ENCODE results near the gene TXNRD3.
"Not testable (repeated sequence)": the region's sequence is repeated elsewhere in the genome, so short reads cannot be mapped to it uniquely, and the experiment has no call there.

TXNRD3 gene

DNA sequence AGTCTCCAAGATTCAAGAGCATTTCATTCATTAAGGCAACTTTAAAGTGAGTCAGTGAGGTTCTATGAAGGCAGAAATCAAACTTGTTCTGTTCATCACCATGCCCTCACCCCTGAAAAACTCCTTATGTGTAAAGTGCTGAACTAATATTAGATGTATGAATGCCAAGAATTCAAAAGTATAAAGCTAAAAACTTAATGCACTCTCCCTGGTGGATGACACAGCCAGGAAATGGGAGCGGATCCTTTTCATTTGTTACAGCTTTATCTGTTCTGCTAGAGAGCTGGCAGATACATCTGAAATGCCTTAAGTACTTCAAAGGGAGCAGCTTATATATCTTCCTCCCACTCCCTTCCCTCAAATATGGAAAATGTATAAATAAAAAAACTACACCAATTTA, 8.2 kb downstream of the TXNRD3 start:
- DNase-seq (ENCODE audit: low read depth, low spot score) = no peak

DNA sequence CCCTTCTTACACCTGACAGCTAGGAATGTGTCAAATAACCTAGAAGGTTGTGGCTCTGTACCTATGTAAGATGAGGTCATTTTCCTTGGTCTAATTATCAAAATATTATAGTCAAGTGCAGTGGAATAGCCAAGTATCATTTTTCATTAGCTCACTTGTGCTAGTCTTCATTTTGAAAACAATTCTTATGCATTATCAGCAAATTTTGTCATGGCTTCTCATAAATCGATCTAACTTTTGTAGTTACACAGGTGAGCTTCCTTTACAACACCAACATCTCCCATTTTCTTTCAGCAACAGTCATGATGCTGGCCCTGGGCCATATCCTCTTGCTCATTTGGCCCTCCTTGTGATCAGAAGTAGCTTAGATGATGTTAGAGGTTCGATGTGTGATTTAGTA, 10.3 kb downstream of the TXNRD3 start:
- DNase-seq (ENCODE audit: low read depth, low spot score) = no peak

GRCh38 chr3:126638790-126639189, 16.1 kb downstream of the TXNRD3 start:
- no peak for DNase-seq (ENCODE audit: low read depth, low spot score)

- no peak for DNase-seq (ENCODE audit: low read depth, low spot score)
Measured at GRCh38 chr3:126636436-126636835, 18.5 kb downstream of the TXNRD3 start.

GRCh38 chr3:126634803-126635202, 20.1 kb downstream of the TXNRD3 start:
- DNase-seq (ENCODE audit: low read depth, low spot score) = no peak

- no peak for DNase-seq (ENCODE audit: low read depth, low spot score)
Measured at GRCh38 chr3:126630020-126630419, 24.9 kb downstream of the TXNRD3 start.

DNA sequence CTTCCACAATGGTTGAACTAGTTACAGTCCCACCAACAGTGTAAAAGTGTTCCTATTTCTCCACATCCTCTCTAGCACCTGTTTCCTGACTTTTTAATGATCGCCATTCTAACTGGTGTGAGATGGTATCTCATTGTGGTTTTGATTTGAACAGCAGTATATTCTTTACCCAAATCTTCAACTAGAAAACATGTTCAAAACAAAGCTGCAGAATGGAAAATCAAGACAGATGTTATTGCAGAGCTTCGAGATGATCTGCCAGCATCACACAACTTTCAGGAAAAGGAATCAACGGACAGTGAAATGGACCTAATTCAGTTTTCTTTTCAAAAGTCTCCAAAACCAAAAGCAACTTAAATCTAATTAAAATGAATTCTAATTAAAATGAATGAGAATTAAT, 29.2 kb downstream of the TXNRD3 start:
- DNase-seq (ENCODE audit: low read depth, low spot score) = not testable (repeated sequence)

DNA sequence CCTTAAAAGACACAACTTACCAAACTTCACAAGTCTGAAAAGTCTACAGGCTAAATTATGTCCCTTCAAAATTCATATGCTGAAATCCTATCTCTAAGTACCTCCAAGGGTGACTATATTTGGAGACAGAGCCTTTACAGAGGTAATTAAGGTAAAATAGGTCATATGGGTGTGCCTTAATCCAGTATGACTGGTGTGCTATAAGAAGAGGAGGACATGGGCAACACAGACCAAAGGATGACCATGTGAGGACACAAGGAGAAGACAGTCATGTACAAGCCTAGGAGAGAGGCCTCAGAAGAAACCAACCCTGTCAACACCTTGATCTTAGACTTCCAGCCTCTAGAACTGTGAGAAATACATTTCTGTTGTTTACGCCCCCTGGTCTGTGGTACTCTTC, 32.2 kb downstream of the TXNRD3 start:
- DNase-seq (ENCODE audit: low read depth, low spot score) = no peak

DNA sequence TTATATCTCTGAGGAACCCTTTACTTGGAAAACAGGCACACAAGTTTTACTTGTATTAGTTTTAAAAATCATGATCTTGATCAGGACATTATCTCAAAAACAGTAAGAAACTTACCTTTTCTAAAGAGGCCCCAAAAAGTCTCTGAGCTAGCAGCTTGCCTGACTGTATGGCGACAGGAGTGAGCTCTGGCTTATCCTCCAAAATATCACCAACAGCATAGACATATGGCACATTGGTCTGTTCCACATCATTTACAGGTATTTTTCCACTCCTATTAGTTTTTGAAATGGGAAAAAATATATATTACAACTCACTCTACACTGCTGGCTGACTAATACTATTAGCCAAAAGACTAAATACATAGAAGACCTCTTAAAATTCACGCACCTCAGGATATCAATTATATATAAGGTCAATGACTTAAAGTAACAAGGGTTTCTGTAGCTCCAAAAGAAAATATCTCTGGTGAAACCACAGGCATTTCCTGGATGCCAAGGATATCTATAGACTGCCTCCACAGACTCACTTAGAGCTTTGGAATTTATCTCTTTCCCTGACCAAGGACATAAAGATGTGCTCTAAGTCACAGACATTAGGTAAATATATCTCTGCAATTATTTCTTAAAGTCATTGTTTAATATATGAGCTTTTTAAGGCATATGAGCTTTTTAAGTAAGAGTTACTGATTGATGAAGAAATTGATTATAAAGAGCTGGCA, 33.1 kb downstream of the TXNRD3 start:
- DNase-seq (ENCODE audit: low read depth, low spot score) = no peak

DNA sequence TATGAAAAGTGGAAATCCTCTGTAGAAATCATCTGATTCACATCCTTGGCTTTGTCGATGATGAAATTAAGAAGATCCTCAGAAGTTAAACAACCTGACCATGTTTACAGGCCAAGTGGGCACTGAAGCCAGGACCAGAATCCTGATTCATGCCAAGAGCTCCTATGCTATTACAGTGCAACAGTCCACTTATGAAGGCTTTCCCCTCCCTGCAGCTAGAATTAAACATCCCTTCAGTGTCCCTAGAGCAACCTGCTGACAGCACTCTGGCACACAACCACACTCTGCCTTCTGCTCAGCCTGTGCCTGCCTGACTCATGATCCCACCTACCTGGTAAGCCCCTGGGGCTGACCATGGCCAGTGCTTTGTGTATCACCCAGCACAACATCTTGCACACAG, 33.8 kb downstream of the TXNRD3 start:
- no peak for DNase-seq (ENCODE audit: low read depth, low spot score)

DNA sequence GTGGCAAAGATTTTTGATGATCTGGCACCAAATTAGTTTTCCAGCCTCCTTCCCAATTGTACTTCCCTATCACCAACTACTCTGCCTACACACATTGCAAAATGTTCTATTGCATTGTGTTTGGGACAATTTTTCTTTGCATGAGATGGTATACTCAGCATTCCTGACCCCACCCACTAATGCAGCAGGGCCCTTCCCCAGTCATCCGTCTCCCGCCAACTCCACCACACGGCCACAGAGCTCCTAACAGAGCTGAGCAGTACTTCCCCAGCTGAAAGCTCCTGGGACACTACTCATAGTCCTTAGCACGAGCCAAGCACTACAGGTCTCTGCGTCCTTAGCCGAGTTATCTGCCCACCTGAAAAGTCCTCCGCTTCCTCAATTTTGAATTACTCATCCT, 34.2 kb downstream of the TXNRD3 start:
- no peak for DNase-seq (ENCODE audit: low read depth, low spot score)

DNA sequence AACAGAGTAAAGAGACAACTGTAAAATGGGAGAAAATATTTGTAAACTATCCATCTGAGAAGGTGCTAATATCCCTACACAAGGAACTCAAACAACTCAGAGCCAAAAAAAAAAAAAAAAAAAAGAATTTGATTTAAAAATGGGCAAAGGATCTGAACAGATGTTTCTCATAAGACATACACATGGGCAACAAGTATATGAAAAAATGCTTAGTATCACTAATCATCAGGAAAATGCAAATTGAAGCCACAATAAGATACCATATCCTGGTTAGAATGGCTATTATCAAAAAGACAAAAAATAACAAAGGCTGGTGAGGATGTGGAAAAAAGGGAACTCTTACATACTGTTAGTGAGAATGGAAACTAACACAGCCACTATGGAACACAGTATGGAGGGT, 36.2 kb downstream of the TXNRD3 start:
- no peak for DNase-seq (ENCODE audit: low read depth, low spot score)

GRCh38 chr3:126618021-126618420, 36.9 kb downstream of the TXNRD3 start:
- no peak for DNase-seq (ENCODE audit: low read depth, low spot score)

- DNase-seq (ENCODE audit: low read depth, low spot score) = no peak
Measured at GRCh38 chr3:126617571-126617970, 37.4 kb downstream of the TXNRD3 start.

GRCh38 chr3:126616931-126617330, 38.0 kb downstream of the TXNRD3 start:
- no peak for DNase-seq (ENCODE audit: low read depth, low spot score)

- no peak for DNase-seq (ENCODE audit: low read depth, low spot score)
Measured at GRCh38 chr3:126613479-126614188, 41.3 kb downstream of the TXNRD3 start.

- no peak for DNase-seq (ENCODE audit: low read depth, low spot score)
Measured at GRCh38 chr3:126612479-126613205, 42.3 kb downstream of the TXNRD3 start.

DNA sequence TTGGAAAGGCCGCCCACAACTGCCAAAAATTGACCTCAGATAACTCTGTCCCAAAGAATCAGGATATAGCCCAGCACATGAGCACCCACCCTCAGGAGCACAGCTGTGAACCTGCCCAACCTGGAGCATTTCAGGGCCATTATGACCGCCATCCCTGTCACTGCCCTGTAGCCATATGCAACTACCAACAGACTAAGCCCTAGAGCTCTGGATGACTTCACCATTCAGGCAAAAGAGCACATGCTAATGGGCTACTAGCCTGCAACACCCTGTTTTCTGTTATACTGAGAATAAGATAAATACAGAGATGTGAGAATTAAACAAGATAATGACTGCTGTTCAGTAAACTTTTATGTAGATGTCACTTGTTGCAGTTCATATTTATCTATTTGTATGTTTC, 45.0 kb downstream of the TXNRD3 start:
- no peak for DNase-seq (ENCODE audit: low read depth, low spot score)

GRCh38 chr3:126607214-126607908, 47.6 kb downstream of the TXNRD3 start:
- no peak for DNase-seq (ENCODE audit: low read depth, low spot score)

GRCh38 chr3:126606001-126606400, 48.9 kb downstream of the TXNRD3 start:
- DNase-seq (ENCODE audit: low read depth, low spot score) = no peak

DNA sequence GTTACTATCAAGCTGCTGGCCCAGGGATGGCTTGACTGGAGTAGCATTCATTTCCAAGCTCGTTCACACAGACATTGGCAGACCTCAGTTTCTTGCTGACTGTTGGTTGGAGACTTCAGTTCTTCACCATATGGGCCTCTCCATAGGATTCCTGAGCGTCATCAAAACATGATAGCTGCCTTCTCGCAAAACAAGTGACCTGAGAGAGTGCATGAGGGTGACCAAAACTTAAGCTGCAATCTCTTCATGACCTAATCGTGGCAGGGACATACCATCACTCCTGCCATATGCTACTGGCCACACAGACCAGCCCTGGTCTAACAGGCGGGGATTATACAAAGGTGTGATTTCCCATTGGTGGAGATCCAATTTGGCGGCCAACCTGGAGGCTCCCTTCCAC, 50.2 kb downstream of the TXNRD3 start:
- no peak for DNase-seq (ENCODE audit: low read depth, low spot score)

GRCh38 chr3:126599101-126599500, 55.8 kb downstream of the TXNRD3 start:
- DNase-seq (ENCODE audit: low read depth, low spot score) = no peak
